H1 (cell line): ENCODE measurements around the gene POPDC3.

Experiments used
- BACH1 ChIP-seq: IDR thresholded peaks from 2 replicates; pipeline ENCODE4 v1.6.1; 2012; ENCODE audit warnings: low read length, improper control_type of control experiment
- CREB1 ChIP-seq: IDR thresholded peaks from 2 replicates; pipeline ENCODE4 v1.6.1; 2012; ENCODE audit warnings: inconsistent platforms
- CTCF ChIP-seq, 3 experiments: IDR thresholded peaks; 1 replicate in 2 of 3; 2 replicates in 1 of 3; pipeline versions ENCODE4 v1.5.1 to v1.6.1; 2011; ENCODE audit warnings: low read length in 3 of 3, mild to moderate bottlenecking in 3 of 3, inconsistent platforms in 2 of 3, low read depth in 1 of 3, moderate library complexity in 1 of 3; ENCODE audit not compliant: insufficient read depth in 1 of 3; ENCODE audit errors: control extremely low read depth in 1 of 3
- EGR1 ChIP-seq: IDR thresholded peaks from 2 replicates; pipeline ENCODE4 v1.6.1; 2011; ENCODE audit warnings: low read depth, low read length, borderline replicate concordance
- EZH2 ChIP-seq: fragments of 200-600 bp; sonication (generic); IDR thresholded peaks from 2 replicates; pipeline ENCODE4 v1.7.1; 2012; ENCODE audit warnings: low read depth, mild to moderate bottlenecking, moderate library complexity, low read length, inconsistent platforms; ENCODE audit not compliant: severe bottlenecking
- GTF2F1 ChIP-seq: IDR thresholded peaks from 2 replicates; pipeline ENCODE4 v1.6.1; 2012; ENCODE audit warnings: low read depth, low read length, improper control_type of control experiment, borderline replicate concordance
- MAFK ChIP-seq: IDR thresholded peaks from 2 replicates; pipeline ENCODE4 v1.6.1; 2012; ENCODE audit warnings: low read depth, mild to moderate bottlenecking, improper control_type of control experiment, low read length
- POLR2A ChIP-seq, 2 experiments: IDR thresholded peaks; 1 replicate in 1 of 2; 2 replicates in 1 of 2; pipeline ENCODE4 v1.6.1; 2011; ENCODE audit warnings: low read depth in 2 of 2, low read length in 2 of 2, mild to moderate bottlenecking in 2 of 2; ENCODE audit errors: control extremely low read depth in 1 of 2
- POLR2AphosphoS5 ChIP-seq: IDR thresholded peaks from 2 replicates; pipeline ENCODE4 v1.6.1; 2011; ENCODE audit warnings: low read depth, low read length
- RFX5 ChIP-seq: IDR thresholded peaks from 2 replicates; pipeline ENCODE4 v1.6.1; 2011; ENCODE audit warnings: low read depth, low read length, improper control_type of control experiment, borderline replicate concordance
- TAF1 ChIP-seq: IDR thresholded peaks from 2 replicates; pipeline ENCODE4 v1.6.1; 2011; ENCODE audit warnings: mild to moderate bottlenecking, low read depth, low read length
- USF2 ChIP-seq: IDR thresholded peaks from 2 replicates; pipeline ENCODE4 v1.6.1; 2011; ENCODE audit warnings: low read length, improper control_type of control experiment
- YY1 ChIP-seq: IDR thresholded peaks from 2 replicates; pipeline ENCODE4 v1.6.1; 2011; ENCODE audit warnings: low read depth, mild to moderate bottlenecking, low read length

- TF ChIP-seq BACH1: no peak
- no peak for TF ChIP-seq POLR2A (IDR thresholded peaks at IDR 0.05; ENCODE audit: control extremely low read depth in 1 of 2, low read depth in 2 of 2, low read length in 2 of 2)
- TF ChIP-seq CTCF (IDR thresholded peaks at IDR 0.05; ENCODE audit: control extremely low read depth in 1 of 3, insufficient read depth in 1 of 3, low read depth in 1 of 3, low read length in 3 of 3): no peak
- TF ChIP-seq CREB1: no peak
- TF ChIP-seq EGR1: no peak
- TF ChIP-seq EZH2: no peak
- TF ChIP-seq GTF2F1: no peak
- TF ChIP-seq TAF1: no peak
- no peak for TF ChIP-seq MAFK
- TF ChIP-seq RFX5: no peak
- TF ChIP-seq POLR2AphosphoS5: no peak
- no peak for TF ChIP-seq USF2
- no peak for TF ChIP-seq YY1
Observed at GRCh38 chr6:105204331-105204730, 24.5 kb upstream of the POPDC3 start.
